ENCODE results near the gene UBR3.
"Not testable (repeated sequence)": the region's sequence is repeated elsewhere in the genome, so short reads cannot be mapped to it uniquely, and the experiment has no call there.

Gene UBR3, protein sequence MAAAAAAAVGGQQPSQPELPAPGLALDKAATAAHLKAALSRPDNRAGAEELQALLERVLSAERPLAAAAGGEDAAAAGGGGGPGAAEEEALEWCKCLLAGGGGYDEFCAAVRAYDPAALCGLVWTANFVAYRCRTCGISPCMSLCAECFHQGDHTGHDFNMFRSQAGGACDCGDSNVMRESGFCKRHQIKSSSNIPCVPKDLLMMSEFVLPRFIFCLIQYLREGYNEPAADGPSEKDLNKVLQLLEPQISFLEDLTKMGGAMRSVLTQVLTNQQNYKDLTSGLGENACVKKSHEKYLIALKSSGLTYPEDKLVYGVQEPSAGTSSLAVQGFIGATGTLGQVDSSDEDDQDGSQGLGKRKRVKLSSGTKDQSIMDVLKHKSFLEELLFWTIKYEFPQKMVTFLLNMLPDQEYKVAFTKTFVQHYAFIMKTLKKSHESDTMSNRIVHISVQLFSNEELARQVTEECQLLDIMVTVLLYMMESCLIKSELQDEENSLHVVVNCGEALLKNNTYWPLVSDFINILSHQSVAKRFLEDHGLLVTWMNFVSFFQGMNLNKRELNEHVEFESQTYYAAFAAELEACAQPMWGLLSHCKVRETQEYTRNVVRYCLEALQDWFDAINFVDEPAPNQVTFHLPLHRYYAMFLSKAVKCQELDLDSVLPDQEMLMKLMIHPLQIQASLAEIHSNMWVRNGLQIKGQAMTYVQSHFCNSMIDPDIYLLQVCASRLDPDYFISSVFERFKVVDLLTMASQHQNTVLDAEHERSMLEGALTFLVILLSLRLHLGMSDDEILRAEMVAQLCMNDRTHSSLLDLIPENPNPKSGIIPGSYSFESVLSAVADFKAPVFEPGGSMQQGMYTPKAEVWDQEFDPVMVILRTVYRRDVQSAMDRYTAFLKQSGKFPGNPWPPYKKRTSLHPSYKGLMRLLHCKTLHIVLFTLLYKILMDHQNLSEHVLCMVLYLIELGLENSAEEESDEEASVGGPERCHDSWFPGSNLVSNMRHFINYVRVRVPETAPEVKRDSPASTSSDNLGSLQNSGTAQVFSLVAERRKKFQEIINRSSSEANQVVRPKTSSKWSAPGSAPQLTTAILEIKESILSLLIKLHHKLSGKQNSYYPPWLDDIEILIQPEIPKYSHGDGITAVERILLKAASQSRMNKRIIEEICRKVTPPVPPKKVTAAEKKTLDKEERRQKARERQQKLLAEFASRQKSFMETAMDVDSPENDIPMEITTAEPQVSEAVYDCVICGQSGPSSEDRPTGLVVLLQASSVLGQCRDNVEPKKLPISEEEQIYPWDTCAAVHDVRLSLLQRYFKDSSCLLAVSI (N-terminal part only)

DNA sequence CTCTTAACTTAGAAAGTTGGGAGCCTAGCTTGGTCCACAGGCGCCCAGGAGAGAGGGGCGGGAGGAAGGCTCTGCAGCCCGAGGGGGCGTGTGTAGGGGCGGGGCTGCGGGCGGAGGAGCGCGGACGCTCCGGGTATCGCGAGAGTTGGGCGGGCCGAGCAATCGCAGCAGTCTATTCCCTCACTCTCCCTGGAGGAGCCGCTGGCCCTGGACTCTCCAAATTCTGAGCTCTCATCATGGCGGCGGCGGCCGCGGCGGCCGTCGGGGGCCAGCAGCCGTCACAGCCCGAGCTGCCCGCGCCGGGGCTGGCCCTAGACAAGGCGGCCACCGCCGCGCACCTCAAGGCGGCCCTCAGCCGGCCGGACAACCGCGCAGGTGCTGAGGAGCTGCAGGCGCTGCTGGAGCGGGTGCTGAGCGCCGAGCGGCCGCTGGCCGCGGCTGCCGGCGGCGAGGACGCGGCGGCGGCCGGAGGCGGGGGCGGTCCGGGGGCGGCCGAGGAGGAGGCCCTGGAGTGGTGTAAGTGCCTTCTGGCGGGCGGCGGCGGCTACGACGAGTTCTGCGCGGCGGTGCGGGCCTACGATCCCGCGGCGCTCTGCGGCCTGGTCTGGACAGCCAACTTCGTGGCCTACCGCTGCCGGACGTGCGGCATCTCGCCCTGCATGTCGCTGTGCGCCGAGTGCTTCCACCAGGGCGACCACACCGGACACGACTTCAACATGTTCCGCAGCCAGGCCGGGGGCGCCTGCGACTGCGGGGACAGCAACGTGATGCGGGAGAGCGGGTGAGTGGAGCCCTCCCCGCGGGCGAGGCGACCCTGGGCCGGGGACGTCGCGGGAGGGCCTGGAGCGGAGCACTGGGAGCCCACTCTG is at the start of gene UBR3:
TSS of gene UBR3 (plus strand) at position 183 of the 869 bp plus-strand sequence. CDS start at position 237, 54 bp downstream.
- in situ Hi-C loops (cut with HindIII; ENCODE audit: low sequenced_read_pairs) = no loop called here

DNA sequence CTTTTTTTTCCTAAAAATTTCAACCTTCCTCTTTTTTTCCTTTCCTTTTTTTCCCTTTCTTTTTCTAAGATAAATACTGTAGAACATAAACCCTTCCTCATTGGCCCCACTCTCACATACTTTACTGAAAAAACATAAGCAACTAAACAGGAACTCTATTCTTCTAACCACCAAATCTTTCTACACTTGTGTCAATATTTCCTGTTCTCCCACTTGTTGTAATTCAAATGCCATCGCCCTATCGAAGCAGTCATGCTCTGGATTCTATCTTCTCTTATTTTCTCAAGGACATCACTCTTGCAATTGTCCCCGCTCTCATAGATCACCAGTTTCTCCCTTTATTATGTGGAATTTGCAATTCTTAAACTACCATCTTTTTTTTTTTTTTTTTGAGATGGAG is 48.8 kb upstream of the UBR3 start:
- in situ Hi-C loops (cut with HindIII; ENCODE audit: low sequenced_read_pairs) = no loop called here

DNA sequence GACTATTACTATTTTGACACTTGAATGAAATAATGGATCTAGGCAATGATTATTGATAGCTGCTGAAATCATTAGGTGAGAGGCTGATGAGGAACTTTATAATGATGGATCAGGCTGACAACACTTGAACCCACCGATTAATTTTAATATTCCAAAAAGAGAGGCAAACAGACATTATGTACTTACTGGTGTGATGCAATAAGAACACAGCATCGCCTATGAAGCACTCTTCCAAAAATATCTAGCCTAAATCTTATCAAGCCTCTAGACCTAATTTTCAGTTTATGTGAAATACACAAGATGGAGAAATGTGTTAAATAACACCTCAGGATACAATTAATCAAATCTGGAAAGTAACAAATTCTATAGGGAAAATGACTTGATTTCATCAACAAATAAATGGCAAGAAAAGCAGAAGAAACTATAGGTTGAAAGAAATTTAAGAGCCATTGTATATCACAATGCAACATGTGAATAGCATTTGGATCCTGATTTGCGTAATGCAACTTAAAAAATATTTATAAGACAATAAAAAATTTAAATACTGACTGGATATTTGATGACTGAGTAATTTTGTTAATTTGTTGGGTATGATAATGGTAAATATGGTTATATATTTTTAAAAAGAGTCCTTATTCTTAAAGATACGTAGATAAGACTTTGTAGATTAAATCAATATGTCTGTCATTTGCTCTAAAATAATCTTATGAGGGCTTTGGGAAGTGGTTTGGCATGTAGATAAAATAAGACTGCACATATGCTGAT is 45.8 kb upstream of the UBR3 start:
- in situ Hi-C loops (cut with HindIII; ENCODE audit: low sequenced_read_pairs) = no loop called here

DNA sequence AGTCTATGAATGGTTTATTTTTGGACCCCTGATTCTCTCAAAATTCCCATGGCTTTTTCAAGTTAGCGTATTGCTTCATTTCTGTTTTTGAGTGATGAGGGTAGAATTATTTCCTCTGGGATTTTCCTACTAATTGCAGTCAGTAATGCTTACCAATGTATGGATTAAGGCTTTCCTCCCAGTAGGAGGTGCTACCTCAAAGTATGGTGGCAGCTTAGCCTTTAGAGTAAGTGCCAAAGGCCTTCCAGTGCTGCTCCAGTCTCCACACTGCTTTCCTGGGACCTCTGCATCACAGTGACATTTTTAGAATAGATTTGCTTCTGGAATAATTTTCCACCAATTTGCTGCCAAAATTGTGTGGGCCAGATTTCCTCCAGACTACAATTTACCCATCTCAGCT is 44.7 kb upstream of the UBR3 start:
- in situ Hi-C loops (cut with HindIII; ENCODE audit: low sequenced_read_pairs) = no loop called here

DNA sequence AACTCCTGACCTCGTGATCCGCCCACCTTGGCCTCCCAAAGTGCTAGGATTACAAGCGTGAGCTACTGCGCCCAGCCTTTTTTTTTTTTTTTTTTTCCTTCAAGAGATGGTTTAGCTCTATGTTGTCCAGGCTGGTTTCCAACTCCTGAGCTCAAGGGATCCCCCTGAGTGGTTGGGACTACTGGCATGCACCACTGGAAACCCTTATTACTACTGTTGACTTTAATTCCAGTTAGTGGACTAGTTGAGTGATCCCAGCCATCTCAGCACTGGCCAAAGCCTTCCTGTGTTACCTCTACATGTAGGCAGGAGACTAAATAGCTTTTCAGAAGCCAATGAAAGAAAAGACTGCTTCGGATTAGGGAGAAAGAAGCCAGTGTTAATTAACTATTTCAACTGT is 36.7 kb upstream of the UBR3 start:
- in situ Hi-C loops (cut with HindIII; ENCODE audit: low sequenced_read_pairs) = no loop called here

DNA sequence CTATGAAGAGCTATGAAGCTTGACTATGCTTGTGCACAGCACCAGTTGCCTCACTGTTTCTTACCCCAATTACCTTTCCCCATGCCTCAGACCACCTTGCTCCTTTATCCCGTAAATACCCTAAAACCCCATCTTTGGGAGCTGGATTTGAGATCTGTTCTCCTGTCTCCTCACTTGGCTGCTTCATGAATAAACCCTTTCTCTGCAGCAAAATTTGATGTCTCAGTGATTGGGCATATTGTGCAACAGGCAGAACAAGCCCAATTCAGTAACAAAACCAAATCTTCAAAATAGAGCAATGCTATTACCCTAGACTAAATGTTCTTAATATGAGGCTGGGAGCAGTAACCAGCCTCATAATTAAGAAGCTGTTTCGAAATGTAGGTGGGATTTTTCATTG is 32.1 kb upstream of the UBR3 start:
- in situ Hi-C loops (cut with HindIII; ENCODE audit: low sequenced_read_pairs) = no loop called here

DNA sequence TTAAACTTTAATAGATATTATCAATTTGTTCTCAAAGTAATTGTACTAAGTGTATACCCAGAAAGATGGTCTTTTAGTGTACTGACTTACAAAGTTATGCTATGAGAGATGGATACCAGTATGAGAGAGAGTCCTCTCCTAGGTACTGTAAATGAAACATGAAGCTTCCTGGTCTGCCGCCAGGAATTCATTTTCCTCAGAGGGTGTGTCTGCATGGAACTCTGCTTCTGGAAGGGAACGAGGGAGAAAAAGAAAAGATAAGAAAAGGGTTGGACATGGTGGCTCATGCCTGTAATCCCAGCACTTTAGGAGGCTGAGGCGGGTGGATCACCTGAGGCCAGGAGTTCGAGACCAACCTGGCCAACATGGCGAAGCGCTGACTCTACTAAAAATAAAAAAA is 30.8 kb upstream of the UBR3 start:
- in situ Hi-C loops (cut with HindIII; ENCODE audit: low sequenced_read_pairs) = no loop called here

DNA sequence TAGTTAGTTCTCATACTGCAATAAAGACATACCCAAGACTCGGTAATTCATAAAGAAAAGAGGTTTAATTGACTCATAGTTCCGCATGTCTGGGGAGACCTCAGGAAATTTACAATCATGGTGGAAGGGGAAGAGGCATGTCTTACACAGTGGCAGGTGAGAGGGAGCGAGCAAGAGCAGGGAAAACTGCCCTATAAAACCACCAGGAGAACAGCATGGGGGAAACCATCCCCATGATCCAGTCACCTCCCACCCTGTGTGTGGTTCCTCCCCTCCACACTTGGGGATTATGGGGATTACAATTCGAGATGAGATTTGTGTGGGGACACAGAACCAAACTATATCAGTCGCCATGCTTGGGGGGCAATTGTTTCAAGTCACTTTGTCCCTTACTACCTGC is 29.7 kb upstream of the UBR3 start:
- in situ Hi-C loops (cut with HindIII; ENCODE audit: low sequenced_read_pairs) = no loop called here

DNA sequence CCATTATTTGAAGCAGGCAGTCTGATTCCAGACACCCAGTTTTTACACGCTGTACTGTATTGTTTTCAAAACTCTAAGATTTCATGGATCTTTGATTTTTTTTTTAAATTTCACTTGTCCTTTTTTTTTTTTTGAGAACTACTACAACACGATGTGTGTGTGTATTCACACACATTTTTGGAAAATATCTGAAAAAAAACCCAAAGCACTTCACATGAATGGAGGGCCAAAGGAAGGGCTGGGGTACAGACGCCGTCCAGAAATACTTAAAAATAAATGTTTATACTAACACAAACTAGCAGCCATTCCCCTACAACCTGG is 28.9 kb upstream of the UBR3 start:
- in situ Hi-C loops (cut with HindIII; ENCODE audit: low sequenced_read_pairs) = no loop called here

DNA sequence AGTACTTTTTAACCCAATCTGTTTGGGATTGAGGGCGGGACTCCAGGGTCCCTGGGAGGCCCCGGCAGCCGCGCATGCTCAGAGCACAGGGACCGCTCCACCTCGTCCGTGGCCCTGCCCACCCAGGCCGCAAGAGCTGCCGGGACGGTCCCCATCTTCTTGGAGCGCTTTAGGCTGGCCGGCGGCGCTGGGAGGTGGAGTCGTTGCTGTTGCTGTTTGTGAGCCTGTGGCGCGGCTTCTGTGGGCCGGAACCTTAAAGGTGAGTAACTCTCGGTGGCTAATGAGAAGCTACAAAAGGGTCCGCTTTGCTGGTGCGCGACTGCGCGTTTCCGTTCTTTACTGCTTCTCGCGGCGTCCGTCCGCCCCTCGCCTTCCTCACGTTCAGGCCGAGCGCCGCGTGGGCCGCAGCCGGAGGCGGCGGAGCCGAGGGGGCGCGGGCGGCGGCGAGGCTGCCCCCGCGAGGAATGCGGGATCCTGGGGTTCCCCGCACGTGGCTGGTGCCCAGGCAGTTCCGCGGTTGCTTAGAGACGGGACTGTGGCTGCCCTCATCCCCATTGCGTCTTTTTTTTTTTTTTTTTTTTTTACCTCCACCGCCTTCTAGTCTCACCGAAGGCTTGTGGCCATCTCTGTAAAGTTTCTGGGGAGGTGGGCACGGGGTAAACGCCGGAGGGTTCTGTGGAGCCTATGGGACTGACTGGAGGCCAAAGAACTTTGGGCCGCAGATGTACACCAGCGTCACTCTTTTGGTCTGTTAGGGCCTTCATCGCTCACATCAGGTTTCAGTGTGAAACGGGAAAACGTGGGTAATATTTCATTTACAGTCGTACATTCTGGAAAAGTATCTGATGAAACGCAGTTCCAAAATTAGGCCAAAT is 28.3 kb upstream of the UBR3 start, which contains the start of gene SSB:
TSS of gene SSB (plus strand) at position 154 of the 875 bp plus-strand sequence. CDS start 2,090 bp downstream, outside the sequence.
- in situ Hi-C loops (cut with HindIII; ENCODE audit: low sequenced_read_pairs) = no loop called here

DNA sequence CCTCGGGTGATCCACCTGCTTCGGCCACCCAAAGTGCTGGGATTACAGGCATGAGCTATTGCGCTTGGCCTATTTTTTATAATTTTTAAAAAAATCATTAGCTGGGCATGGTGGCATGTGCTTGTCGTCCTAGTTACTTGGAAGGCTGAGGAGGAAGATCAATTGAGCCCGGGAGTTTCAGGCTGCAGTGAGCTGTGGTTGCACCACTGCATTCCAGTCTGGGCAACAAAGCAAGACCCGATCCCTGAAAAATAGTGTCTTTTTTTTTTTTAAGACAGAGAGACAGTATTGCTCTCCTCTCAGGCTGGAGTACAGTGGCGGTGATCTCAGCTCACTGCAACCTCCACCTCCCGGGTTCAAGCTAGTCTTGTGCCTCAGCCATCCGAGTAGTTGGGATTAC is 23.8 kb upstream of the UBR3 start:
- in situ Hi-C loops (cut with HindIII; ENCODE audit: low sequenced_read_pairs) = loop anchor here (5.0 kb wide), 1 partner anchor 71 kb away; the partner anchor contains the start of gene KLHL23

DNA sequence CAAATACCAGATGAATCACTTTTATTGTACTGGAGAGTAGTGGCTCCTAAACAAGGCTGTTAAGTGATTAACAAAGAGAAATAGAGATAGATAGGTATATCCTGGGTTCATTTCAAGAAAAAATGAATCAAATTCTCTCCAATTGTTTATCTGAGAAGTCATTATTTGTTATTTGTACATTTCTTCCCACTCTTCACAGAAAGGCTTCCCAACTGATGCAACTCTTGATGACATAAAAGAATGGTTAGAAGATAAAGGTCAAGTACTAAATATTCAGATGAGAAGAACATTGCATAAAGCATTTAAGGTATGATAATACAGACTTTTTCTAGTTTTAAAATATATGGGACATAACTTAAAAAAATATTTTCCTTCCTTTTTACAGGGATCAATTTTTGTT is 20.7 kb upstream of the UBR3 start:
- in situ Hi-C loops (cut with HindIII; ENCODE audit: low sequenced_read_pairs) = no loop called here

DNA sequence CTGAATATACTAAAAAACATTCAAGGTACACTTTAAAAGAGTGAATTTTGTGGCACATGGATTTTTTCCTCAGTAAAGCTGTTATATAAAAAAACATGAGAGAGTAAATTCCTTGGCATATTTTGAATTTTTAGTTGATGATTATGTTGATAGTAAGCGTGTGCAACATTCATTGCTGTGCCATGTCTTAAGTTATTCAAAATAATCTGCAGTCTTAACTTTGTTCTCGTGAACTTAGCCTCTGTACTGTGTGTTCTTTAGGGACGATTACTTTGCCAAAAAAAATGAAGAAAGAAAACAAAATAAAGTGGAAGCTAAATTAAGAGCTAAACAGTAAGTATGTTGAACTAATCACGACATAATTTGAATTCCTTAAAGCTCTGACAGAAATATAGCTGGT is 19.0 kb upstream of the UBR3 start:
- in situ Hi-C loops (cut with HindIII; ENCODE audit: low sequenced_read_pairs) = no loop called here

DNA sequence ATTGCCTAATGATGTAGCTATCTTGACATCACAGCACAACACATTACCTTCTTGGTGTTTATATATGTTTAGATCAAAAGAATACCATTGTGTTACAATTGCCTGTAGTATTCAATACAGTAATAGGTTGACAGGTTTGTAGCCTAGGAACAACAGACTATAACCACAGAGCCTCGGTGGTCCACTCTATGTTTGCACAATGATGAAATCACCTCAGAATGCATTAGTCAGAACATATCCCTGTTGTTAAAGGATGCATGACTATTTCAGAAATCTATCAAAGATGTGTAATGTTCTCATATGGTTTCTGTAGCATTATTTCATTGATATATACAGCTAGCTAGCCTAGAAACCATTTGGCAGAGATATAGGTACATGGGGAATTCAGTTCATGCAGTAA is 11.4 kb upstream of the UBR3 start:
- in situ Hi-C loops (cut with HindIII; ENCODE audit: low sequenced_read_pairs) = no loop called here

DNA sequence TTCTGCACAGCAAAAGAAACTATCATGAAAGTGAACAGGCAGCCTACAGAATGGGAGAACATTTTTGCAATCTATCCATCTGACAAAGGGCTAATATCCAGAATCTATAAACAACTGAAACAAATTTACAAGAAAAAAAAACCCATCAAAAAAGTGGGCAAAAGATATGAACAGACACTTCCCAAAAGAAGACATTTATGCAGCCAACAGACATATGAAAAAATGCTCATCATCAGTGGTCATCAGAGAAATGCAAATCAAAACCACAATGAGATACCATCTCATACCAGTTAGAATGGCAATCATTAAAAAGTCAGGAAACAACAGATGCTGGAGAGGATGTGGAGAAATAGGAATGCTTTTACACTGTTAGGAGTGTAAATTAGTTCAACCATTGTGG is 10.3 kb upstream of the UBR3 start:
- in situ Hi-C loops (cut with HindIII; ENCODE audit: low sequenced_read_pairs) = not testable (repeated sequence)

DNA sequence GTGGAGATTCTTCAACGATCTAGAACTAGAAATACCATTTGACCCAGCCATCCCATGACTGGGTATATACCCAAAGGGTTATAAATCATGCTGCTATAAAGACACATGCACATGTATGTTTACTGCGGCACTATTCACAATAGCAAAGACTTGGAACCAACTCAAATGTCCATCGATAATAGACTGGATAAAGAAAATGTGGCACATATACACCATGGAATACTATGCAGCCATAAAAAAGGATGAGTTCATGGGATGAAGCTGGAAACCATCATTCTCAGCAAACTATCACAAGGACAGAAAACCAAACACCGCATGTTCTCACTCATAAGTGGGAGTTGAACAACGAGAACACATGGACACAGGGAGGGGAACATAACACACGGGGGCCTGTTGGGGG is 9.9 kb upstream of the UBR3 start:
- in situ Hi-C loops (cut with HindIII; ENCODE audit: low sequenced_read_pairs) = not testable (repeated sequence)

DNA sequence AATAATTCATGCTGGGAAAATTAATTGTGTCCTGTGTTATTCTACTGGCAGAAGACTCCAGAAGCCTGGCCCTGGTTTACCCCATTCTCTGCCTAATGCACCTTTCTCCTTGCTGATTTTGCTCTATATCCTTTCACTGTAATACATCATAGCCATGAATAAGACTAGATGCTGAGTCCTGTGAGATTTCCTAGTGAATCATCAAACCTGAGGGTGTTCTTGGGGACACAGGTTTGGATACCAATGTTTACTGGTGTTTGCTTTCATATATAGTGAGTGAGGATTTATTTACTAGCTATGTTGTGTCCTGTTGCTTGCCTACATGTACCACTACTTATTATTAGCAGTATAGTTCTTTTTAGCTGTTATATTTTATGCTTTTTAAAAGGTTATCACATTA is 9.0 kb upstream of the UBR3 start:
- in situ Hi-C loops (cut with HindIII; ENCODE audit: low sequenced_read_pairs) = no loop called here

DNA sequence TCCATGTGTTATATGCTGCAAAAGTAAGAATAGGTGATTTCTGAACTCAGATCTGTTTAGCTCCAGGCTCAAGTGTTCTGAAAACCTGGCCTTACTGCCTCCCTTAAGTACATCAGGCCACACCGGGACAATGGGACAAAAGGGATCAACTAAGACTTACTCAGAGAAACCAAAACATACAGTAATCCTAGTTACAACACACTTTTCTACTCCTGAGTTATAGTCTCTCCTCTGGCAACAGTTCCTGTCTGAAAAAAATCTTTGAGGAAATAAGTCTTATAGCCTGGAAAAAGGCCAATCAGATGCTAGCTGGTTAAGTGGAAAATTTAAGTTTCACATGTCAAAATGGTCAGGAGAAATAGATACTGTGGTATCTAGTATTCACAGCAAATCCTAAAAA is 8.1 kb upstream of the UBR3 start:
- in situ Hi-C loops (cut with HindIII; ENCODE audit: low sequenced_read_pairs) = no loop called here

Measured in endothelial cell of hepatic sinusoid (primary cell).